GM12875 (cell line): Measurements from ENCODE around the gene SEMA6C.

Source experiments
- H3K4me3 ChIP-seq: one replicate; pipeline ENCODE4 v1.5.1; 2011; ENCODE audit warnings: low read depth, low read length, control low read depth
- TF ChIP-seq, protein P1 (sequence below): IDR thresholded peaks from 2 replicates; pipeline ENCODE4 v1.5.1; 2011; ENCODE audit warnings: low read depth, mild to moderate bottlenecking, control low read depth, inconsistent platforms, low read length, moderate library complexity, borderline replicate concordance; ENCODE audit not compliant: insufficient read depth

SEMA6C gene

DNA sequence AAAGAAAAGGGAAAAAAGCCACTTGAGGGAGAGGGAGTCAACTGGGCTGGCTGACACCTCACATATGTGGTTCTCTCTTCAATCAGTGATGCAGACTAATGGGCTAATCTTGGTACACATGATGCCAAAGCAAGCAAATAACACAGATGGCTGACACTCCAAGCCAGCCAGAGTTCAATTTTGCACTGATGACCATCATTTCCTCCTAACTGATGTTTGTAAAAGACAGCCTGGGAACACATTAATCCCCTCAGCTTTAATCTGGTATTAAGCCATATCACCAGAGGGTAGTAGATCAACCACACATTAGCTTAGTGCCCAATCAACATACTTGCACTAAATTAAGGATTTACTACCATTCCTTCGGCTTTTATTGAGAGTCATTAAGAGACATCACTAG is 40.8 kb upstream of the SEMA6C start:
- TF ChIP-seq, protein P1, sequence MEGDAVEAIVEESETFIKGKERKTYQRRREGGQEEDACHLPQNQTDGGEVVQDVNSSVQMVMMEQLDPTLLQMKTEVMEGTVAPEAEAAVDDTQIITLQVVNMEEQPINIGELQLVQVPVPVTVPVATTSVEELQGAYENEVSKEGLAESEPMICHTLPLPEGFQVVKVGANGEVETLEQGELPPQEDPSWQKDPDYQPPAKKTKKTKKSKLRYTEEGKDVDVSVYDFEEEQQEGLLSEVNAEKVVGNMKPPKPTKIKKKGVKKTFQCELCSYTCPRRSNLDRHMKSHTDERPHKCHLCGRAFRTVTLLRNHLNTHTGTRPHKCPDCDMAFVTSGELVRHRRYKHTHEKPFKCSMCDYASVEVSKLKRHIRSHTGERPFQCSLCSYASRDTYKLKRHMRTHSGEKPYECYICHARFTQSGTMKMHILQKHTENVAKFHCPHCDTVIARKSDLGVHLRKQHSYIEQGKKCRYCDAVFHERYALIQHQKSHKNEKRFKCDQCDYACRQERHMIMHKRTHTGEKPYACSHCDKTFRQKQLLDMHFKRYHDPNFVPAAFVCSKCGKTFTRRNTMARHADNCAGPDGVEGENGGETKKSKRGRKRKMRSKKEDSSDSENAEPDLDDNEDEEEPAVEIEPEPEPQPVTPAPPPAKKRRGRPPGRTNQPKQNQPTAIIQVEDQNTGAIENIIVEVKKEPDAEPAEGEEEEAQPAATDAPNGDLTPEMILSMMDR = no peak

DNA sequence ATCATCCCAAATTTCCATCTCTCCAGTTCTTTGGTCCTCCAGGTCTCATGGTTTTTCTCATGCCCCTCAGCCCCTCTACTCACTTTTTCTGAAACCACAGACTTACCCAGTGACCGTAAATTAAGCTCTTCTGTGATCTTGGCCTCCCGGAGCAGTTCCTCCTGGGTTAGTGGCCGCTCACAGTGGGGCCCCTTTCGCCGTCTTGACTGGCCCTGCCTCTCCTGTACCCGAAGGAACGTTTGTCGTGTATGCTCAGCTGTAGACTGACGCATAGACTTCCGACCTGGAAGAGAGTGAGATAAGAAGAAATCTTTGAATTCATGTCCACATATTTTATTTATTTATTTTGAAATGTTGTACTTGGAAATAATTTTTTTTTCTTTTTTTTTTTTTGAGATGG is 37.8 kb upstream of the SEMA6C start:
- TF ChIP-seq, protein P1 = no peak
- H3K4me3 ChIP-seq = no peak overlapping the region

More for the DNA sequence above, 40.8 kb upstream of the SEMA6C start:
- no peak overlapping the region for H3K4me3 ChIP-seq

DNA sequence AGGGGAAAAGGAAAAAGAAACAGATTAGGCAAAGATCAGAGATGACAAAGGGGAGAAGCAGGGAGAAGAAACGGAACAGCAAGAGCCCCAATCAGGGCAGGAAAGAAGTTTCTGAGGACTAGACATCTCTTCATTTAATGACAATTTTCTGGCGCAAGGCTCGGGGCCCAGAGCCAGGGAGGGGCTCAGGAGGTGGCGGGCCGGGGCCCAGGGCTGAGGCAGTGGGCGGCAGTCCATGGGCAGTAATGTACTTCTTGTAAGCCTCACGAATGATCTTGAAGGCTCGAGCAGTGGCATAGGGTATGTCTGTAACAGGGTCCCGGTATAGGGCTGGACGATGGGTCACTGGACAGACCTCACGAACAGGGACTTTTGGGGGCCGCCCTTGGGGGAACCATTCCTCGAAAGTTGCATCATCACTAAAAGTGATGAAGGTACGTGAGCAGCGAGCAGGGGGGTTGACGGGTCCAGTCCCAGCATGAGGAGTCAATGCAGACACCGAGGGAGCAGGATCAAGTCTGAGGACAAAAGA is 30.1 kb upstream of the SEMA6C start:
- TF ChIP-seq, protein P1 = no peak
- H3K4me3 ChIP-seq = no peak overlapping the region

DNA sequence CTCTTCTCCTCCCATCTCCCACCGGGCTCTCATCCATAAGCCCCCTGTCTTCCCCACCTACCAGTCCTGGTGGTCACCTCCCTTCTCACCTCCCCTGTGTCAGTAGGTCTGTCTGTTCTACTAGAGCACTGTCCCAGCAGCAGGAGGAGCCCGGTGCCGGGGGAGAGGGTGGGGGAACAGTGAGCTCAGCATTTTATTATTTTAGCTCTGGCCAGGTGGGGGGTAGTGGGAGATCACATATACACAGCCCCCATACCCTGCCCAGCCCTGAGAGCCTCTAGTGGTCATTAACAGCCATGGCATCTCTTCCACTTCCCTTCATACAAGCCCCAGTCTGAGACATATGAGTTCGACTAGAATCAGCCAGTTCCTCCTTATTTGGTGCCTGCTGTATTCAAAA is 29.4 kb upstream of the SEMA6C start, which contains the start of gene TMOD4:
TMOD4 (minus strand) TSS at position 119 of the 400 bp plus-strand sequence. CDS start 1,106 bp downstream, outside the sequence.
- TF ChIP-seq, protein P1 = peak; percentile 57; the same call in 1 of the 2 replicates
- H3K4me3 ChIP-seq = no peak within 1 kb of the TSS

DNA sequence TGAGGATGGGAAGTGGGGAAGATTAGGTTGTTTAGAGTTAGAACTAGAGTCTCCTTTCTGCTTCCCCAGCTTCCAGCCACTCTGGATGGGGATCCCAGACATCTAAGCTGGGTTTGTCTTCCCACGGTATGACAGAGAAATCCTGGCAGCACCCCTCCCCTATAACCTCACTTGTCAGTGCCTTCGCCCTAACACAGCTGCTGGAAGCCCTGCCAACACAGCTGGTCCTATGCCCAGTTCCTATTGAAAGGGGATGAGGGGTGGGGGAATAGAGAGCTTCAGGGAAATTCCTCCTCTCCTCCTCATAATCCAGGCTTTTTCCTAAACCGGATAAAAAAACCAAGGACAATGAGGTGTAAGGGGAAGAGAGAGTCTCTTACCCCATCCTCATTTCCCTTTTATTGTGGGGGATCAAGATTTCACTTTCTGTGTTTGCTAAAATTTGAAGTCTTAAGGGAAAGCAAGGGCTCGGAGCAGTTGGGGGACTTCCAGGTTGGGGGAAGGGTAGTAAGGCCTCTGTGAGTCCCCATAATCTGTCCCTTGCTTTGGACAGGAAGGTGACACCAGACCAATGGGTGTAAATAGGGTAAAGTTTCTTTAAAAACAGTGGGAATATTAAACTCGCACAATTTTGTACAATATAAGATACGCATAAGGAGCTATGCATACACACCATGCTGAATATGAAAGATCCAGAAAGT is 28.8 kb upstream of the SEMA6C start:
- TF ChIP-seq, protein P1 = no peak
- H3K4me3 ChIP-seq = no peak overlapping the region

DNA sequence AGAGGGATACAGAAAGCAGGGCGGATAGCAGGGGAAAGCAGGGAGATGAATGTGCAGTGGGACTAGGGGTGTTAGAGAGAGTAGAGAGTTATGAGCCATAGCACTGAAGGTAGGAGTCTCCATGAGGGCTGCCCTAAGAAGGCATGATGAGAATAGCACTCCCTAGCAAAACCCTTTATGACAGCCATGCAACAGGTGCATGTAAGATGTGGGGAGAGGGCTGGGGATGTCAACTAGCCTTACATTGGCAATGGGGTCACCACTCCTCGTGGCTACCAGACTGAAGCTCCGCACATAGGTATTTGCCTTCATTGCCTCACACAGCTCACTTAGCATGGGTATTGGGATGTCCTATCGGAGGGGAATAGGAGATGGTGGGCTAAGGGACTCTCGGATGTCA is 24.8 kb upstream of the SEMA6C start:
- TF ChIP-seq, protein P1 = no peak
- H3K4me3 ChIP-seq = no peak overlapping the region

DNA sequence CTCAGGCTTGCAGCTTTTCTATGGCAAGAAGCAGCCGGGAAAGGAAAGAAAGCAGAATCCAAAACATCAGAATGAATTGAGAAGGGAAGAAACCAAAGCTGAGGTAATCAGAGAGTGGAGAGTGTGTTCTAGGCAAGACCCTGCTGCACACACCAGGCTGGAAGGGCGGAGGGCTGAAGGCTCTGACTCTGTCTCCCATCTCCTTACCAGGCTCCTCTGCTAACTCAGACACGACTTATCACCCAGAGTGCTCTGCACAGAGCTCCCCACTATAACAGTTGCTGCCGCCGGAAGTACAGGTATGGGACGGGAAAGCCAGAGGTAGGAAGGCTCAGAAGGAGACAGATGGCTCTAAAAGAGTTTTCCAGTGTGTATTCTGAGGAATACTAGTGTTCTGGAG is 20.7 kb upstream of the SEMA6C start:
- no peak overlapping the region for H3K4me3 ChIP-seq
- TF ChIP-seq, protein P1 = no peak
